HEK293 (cell line): ENCODE data around the gene COL9A3.

Source experiments
- ZBTB48 ChIP-seq: fragments of 450-650 bp; formaldehyde crosslinking; IDR thresholded peaks from 2 replicates; pipeline ENCODE4 v1.5.1; 2016; ENCODE audit warnings: missing biosample characterization, missing genetic modification characterization
- ZNF175 ChIP-seq: fragments of 450-650 bp; formaldehyde crosslinking; IDR thresholded peaks from 2 replicates; pipeline ENCODE4 v1.5.1; 2016; ENCODE audit warnings: missing biosample characterization, missing genetic modification characterization
- ZNF223 ChIP-seq: fragments of 450-650 bp; formaldehyde crosslinking; IDR thresholded peaks from 2 replicates; pipeline ENCODE4 v1.5.1; 2016; ENCODE audit warnings: missing biosample characterization, missing genetic modification characterization
- ZNF274 ChIP-seq, 2 experiments: fragments of 200-500 bp in 1 of 2; fragments of 450-650 bp in 1 of 2; sonication (Bioruptor generic) in 1 of 2; formaldehyde crosslinking in 1 of 2; IDR thresholded peaks; 2 replicates each; pipeline versions ENCODE4 v1.5.1 to v1.6.1; 2014 to 2016; ENCODE audit warnings: borderline replicate concordance in 1 of 2, inconsistent platforms in 1 of 2, low read length in 1 of 2, missing biosample characterization in 1 of 2, missing genetic modification characterization in 1 of 2
- ZNF544 ChIP-seq: fragments of 450-650 bp; formaldehyde crosslinking; IDR thresholded peaks from 2 replicates; pipeline ENCODE4 v1.5.0; 2017; ENCODE audit warnings: missing biosample characterization, missing genetic modification characterization
- ZNF701 ChIP-seq: fragments of 450-650 bp; formaldehyde crosslinking; IDR thresholded peaks from 2 replicates; pipeline ENCODE4 v1.5.1; 2016; ENCODE audit warnings: missing biosample characterization, missing genetic modification characterization
- ZNF777 ChIP-seq: fragments of 450-650 bp; formaldehyde crosslinking; IDR thresholded peaks from 2 replicates; pipeline ENCODE4 v1.5.1; 2017; ENCODE audit warnings: missing biosample characterization, missing genetic modification characterization, borderline replicate concordance
- TF ChIP-seq, protein P1 (sequence below): fragments of 450-650 bp; formaldehyde crosslinking; IDR thresholded peaks from 2 replicates; pipeline ENCODE4 v1.5.1; 2016; ENCODE audit warnings: missing biosample characterization, missing genetic modification characterization
- TF ChIP-seq, protein P2 (sequence below): fragments of 450-650 bp; formaldehyde crosslinking; IDR thresholded peaks from 2 replicates; pipeline ENCODE4 v1.5.1; 2016; ENCODE audit warnings: missing biosample characterization, missing genetic modification characterization, low read depth
- TF ChIP-seq, protein P3 (sequence below): fragments of 450-650 bp; formaldehyde crosslinking; IDR thresholded peaks from 2 replicates; pipeline ENCODE4 v1.5.1; 2017; ENCODE audit warnings: missing biosample characterization, missing genetic modification characterization
- TF ChIP-seq, protein P4 (sequence below): fragments of 450-650 bp; formaldehyde crosslinking; conservative IDR thresholded peaks from 2 replicates; pipeline ENCODE4 v1.5.1; 2016; ENCODE audit warnings: low read depth, missing biosample characterization, missing genetic modification characterization
- TF ChIP-seq, protein P5 (sequence below): fragments of 450-650 bp; formaldehyde crosslinking; conservative IDR thresholded peaks from 2 replicates; pipeline ENCODE4 v1.5.1; 2016; ENCODE audit warnings: low read depth, missing biosample characterization, missing genetic modification characterization
- TF ChIP-seq, protein P6 (sequence below): fragments of 450-650 bp; formaldehyde crosslinking; IDR thresholded peaks from 2 replicates; pipeline ENCODE4 v1.5.1; 2016; ENCODE audit warnings: missing biosample characterization, missing genetic modification characterization

DNA sequence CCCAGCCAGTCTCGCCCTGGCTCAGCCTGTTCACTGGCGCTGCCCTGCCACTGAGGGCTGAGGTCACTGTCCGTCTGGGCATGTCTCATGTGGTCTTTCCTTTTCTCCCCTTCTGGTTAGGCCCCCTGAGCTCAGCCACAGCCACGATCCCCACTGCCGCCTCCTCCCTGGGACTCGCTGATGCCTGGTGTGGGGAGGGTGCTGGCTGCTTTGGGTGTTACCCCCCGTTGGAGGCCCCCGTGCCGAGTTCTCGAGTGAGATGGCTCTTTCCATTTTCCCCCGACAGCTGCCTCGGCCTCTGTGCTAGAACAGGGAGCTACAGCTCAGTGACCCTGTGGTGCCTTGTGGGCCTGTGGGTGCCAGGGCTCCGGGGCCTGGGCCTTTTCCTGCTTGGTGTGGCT is 59.7 kb downstream of the COL9A3 start:
- TF ChIP-seq ZNF544 (tag by site-specific recombination), result no peak
- TF ChIP-seq, protein P1, sequence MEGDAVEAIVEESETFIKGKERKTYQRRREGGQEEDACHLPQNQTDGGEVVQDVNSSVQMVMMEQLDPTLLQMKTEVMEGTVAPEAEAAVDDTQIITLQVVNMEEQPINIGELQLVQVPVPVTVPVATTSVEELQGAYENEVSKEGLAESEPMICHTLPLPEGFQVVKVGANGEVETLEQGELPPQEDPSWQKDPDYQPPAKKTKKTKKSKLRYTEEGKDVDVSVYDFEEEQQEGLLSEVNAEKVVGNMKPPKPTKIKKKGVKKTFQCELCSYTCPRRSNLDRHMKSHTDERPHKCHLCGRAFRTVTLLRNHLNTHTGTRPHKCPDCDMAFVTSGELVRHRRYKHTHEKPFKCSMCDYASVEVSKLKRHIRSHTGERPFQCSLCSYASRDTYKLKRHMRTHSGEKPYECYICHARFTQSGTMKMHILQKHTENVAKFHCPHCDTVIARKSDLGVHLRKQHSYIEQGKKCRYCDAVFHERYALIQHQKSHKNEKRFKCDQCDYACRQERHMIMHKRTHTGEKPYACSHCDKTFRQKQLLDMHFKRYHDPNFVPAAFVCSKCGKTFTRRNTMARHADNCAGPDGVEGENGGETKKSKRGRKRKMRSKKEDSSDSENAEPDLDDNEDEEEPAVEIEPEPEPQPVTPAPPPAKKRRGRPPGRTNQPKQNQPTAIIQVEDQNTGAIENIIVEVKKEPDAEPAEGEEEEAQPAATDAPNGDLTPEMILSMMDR (tag by site-specific recombination), result no peak
- no peak for TF ChIP-seq ZNF701 (tag by site-specific recombination)
- TF ChIP-seq ZNF274 (IDR thresholded peaks at IDR 0.05; ENCODE audit: low read length), result no peak
- no peak for TF ChIP-seq ZNF274 (tag by site-specific recombination; IDR thresholded peaks at IDR 0.05; ENCODE audit: borderline replicate concordance)
- TF ChIP-seq, protein P2, sequence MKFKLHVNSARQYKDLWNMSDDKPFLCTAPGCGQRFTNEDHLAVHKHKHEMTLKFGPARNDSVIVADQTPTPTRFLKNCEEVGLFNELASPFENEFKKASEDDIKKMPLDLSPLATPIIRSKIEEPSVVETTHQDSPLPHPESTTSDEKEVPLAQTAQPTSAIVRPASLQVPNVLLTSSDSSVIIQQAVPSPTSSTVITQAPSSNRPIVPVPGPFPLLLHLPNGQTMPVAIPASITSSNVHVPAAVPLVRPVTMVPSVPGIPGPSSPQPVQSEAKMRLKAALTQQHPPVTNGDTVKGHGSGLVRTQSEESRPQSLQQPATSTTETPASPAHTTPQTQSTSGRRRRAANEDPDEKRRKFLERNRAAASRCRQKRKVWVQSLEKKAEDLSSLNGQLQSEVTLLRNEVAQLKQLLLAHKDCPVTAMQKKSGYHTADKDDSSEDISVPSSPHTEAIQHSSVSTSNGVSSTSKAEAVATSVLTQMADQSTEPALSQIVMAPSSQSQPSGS (tag by site-specific recombination), result no peak
- no peak for TF ChIP-seq ZNF777
- TF ChIP-seq ZNF175, result no peak
- TF ChIP-seq, protein P3, sequence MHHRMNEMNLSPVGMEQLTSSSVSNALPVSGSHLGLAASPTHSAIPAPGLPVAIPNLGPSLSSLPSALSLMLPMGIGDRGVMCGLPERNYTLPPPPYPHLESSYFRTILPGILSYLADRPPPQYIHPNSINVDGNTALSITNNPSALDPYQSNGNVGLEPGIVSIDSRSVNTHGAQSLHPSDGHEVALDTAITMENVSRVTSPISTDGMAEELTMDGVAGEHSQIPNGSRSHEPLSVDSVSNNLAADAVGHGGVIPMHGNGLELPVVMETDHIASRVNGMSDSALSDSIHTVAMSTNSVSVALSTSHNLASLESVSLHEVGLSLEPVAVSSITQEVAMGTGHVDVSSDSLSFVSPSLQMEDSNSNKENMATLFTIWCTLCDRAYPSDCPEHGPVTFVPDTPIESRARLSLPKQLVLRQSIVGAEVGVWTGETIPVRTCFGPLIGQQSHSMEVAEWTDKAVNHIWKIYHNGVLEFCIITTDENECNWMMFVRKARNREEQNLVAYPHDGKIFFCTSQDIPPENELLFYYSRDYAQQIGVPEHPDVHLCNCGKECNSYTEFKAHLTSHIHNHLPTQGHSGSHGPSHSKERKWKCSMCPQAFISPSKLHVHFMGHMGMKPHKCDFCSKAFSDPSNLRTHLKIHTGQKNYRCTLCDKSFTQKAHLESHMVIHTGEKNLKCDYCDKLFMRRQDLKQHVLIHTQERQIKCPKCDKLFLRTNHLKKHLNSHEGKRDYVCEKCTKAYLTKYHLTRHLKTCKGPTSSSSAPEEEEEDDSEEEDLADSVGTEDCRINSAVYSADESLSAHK (tag by site-specific recombination), result no peak
- TF ChIP-seq, protein P4, sequence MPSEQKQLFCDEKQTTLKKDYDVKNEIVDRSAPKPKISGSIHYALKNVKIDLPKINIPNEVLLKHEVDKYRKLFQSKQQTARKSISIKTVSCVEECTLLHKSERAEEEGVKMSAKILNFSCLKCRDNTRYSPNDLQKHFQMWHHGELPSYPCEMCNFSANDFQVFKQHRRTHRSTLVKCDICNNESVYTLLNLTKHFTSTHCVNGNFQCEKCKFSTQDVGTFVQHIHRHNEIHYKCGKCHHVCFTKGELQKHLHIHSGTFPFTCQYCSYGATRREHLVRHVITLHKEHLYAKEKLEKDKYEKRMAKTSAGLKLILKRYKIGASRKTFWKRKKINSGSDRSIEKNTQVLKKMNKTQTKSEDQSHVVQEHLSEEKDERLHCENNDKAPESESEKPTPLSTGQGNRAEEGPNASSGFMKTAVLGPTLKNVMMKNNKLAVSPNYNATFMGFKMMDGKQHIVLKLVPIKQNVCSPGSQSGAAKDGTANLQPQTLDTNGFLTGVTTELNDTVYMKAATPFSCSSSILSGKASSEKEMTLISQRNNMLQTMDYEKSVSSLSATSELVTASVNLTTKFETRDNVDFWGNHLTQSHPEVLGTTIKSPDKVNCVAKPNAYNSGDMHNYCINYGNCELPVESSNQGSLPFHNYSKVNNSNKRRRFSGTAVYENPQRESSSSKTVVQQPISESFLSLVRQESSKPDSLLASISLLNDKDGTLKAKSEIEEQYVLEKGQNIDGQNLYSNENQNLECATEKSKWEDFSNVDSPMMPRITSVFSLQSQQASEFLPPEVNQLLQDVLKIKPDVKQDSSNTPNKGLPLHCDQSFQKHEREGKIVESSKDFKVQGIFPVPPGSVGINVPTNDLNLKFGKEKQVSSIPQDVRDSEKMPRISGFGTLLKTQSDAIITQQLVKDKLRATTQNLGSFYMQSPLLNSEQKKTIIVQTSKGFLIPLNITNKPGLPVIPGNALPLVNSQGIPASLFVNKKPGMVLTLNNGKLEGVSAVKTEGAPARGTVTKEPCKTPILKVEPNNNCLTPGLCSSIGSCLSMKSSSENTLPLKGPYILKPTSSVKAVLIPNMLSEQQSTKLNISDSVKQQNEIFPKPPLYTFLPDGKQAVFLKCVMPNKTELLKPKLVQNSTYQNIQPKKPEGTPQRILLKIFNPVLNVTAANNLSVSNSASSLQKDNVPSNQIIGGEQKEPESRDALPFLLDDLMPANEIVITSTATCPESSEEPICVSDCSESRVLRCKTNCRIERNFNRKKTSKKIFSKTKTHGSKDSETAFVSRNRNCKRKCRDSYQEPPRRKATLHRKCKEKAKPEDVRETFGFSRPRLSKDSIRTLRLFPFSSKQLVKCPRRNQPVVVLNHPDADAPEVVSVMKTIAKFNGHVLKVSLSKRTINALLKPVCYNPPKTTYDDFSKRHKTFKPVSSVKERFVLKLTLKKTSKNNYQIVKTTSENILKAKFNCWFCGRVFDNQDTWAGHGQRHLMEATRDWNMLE, result no peak
- TF ChIP-seq ZBTB48 (tag by site-specific recombination), result no peak
- TF ChIP-seq, protein P5, sequence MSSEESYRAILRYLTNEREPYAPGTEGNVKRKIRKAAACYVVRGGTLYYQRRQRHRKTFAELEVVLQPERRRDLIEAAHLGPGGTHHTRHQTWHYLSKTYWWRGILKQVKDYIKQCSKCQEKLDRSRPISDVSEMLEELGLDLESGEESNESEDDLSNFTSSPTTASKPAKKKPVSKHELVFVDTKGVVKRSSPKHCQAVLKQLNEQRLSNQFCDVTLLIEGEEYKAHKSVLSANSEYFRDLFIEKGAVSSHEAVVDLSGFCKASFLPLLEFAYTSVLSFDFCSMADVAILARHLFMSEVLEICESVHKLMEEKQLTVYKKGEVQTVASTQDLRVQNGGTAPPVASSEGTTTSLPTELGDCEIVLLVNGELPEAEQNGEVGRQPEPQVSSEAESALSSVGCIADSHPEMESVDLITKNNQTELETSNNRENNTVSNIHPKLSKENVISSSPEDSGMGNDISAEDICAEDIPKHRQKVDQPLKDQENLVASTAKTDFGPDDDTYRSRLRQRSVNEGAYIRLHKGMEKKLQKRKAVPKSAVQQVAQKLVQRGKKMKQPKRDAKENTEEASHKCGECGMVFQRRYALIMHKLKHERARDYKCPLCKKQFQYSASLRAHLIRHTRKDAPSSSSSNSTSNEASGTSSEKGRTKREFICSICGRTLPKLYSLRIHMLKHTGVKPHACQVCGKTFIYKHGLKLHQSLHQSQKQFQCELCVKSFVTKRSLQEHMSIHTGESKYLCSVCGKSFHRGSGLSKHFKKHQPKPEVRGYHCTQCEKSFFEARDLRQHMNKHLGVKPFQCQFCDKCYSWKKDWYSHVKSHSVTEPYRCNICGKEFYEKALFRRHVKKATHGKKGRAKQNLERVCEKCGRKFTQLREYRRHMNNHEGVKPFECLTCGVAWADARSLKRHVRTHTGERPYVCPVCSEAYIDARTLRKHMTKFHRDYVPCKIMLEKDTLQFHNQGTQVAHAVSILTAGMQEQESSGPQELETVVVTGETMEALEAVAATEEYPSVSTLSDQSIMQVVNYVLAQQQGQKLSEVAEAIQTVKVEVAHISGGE, result no peak
- no peak for TF ChIP-seq ZNF223 (tag by site-specific recombination)
- TF ChIP-seq, protein P6, sequence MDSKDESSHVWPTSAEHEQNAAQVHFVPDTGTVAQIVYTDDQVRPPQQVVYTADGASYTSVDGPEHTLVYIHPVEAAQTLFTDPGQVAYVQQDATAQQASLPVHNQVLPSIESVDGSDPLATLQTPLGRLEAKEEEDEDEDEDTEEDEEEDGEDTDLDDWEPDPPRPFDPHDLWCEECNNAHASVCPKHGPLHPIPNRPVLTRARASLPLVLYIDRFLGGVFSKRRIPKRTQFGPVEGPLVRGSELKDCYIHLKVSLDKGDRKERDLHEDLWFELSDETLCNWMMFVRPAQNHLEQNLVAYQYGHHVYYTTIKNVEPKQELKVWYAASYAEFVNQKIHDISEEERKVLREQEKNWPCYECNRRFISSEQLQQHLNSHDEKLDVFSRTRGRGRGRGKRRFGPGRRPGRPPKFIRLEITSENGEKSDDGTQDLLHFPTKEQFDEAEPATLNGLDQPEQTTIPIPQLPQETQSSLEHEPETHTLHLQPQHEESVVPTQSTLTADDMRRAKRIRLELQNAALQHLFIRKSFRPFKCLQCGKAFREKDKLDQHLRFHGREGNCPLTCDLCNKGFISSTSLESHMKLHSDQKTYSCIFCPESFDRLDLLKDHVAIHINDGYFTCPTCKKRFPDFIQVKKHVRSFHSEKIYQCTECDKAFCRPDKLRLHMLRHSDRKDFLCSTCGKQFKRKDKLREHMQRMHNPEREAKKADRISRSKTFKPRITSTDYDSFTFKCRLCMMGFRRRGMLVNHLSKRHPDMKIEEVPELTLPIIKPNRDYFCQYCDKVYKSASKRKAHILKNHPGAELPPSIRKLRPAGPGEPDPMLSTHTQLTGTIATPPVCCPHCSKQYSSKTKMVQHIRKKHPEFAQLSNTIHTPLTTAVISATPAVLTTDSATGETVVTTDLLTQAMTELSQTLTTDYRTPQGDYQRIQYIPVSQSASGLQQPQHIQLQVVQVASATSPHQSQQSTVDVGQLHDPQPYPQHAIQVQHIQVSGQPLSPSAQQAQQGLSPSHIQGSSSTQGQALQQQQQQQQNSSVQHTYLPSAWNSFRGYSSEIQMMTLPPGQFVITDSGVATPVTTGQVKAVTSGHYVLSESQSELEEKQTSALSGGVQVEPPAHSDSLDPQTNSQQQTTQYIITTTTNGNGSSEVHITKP (tag by site-specific recombination), result no peak
